Naive thymus-derived CD8-positive, alpha-beta T cell (primary cell): ENCODE measurements around the gene KDM2A. TPM values are rescaled to one million over a fixed set of nuclear protein-coding genes. Genes with fewer than 3 reads are reported as not detected.

Experiments
- ATAC-seq, 2 donors: fragments of 150-1000 bp; cut with Tn5 transposase in 1 of 2; sonication (Bioruptor Pico), chemical (Tn5 transposase) in 1 of 2; 1 replicate in 1 of 2; 2 replicates in 1 of 2; pipeline ENCODE4 v1.10.0; 2021; ENCODE audit warnings: mild to moderate bottlenecking in 2 of 2, moderate library complexity in 2 of 2
- POLR2A ChIA-PET: fragments of 350-600 bp; sonication (Branson Sonifier 250); formaldehyde crosslinking; loops from one replicate; lab custom pipeline; 2021; ENCODE audit warnings: antibody characterized with exemption; lab: Charles Lee
- DNase-seq, 10 donors: peaks; one replicate each; pipeline versions ENCODE4 v3.0.0 to v3.0.0-alpha.2; 2020 to 2022
- H3K27ac Mint-ChIP-seq, 10 donors: one replicate each; pipeline ENCODE4 v1.8.0; 2020 to 2022; ENCODE audit warnings: mild to moderate bottlenecking in 10 of 10, mixed read lengths in 10 of 10, moderate library complexity in 4 of 10, inconsistent platforms in 1 of 10
- H3K27me3 Mint-ChIP-seq, 5 donors: one replicate each; pipeline ENCODE4 v1.8.0; 2021 to 2022; ENCODE audit warnings: mixed read lengths in 5 of 5
- H3K36me3 Mint-ChIP-seq, 3 donors: one replicate each; pipeline ENCODE4 v1.8.0; 2020 to 2022; ENCODE audit warnings: mixed read lengths in 3 of 3, mild to moderate bottlenecking in 2 of 3, inconsistent platforms in 1 of 3
- H3K4me1 Mint-ChIP-seq, 4 donors: one replicate each; pipeline ENCODE4 v1.8.0; 2021 to 2022; ENCODE audit warnings: mixed read lengths in 4 of 4
- H3K4me3 Mint-ChIP-seq, 10 donors: one replicate each; pipeline ENCODE4 v1.8.0; 2020 to 2022; ENCODE audit warnings: mild to moderate bottlenecking in 10 of 10, mixed read lengths in 10 of 10, moderate library complexity in 6 of 10, inconsistent platforms in 1 of 10
- H3K9me3 Mint-ChIP-seq, 9 donors: one replicate each; pipeline ENCODE4 v1.8.0; 2020 to 2022; ENCODE audit warnings: mixed read lengths in 9 of 9, mild to moderate bottlenecking in 3 of 9, inconsistent platforms in 1 of 9, moderate library complexity in 1 of 9
- polyA plus RNA-seq, 3 donors: library from polyadenylated mRNA; unstranded; fragments of 300-500 nt; fragmentation: Illumina TruSeq; gene quantifications; one replicate each; pipeline ENCODE4 v1.2.3, GENCODE V29; 2021
- total RNA-seq, 8 experiments: library from RNA in 2 of 8; stranded (reverse) in 2 of 8; gene quantifications; one replicate each; pipeline ENCODE4 v1.2.3 and lab custom pipeline; 2021 to 2026

KDM2A gene
- total and polyA plus RNA-seq, 5 experiments from 2014 or later, result 8.0 to 280 (median 12.9) TPM

- POLR2A ChIA-PET, result interaction anchor here (0.5 to 49.2 kb wide), 5 partner anchors 7 to 90 kb away, joined by 3 to 2293 read pairs (median 7); partner anchors contain the start of genes ANKRD13D, GRK2 and SSH3
- Mint-ChIP-seq H3K27me3 (no peaks in the 10 kb centered on the region), H3K4me3 (peak overlapping the region in 8 of 10 donors; percentile 4 to 91 (median 72)), H3K9me3 (peaks cover 0 to 12% (median 9%) of the 10 kb centered on the region in 9 donors), H3K36me3 (peaks cover 9 to 57% (median 28%) of the 10 kb centered on the region in 3 donors), H3K4me1 (peaks cover 26 to 65% (median 52%) of the 10 kb centered on the region in 4 donors), H3K27ac (peak overlapping the region in 9 of 10 donors; percentile 59 to 87 (median 71))
- DNase-seq, result peak in 2 of 10 donors; percentile 2 to 35
- ATAC-seq, result no peak
Measured at GRCh38 chr11:67291481-67292381, 172.7 kb downstream of the KDM2A start.

GRCh38 chr11:67292671-67293070 lies 173.6 kb downstream of the KDM2A start:
- Mint-ChIP-seq H3K27ac (peak overlapping the region in 9 of 10 donors; percentile 1 to 88 (median 66)), H3K36me3 (peaks cover 13 to 65% (median 31%) of the 10 kb centered on the region in 3 donors), H3K4me3 (peak overlapping the region; percentile 2 to 80 (median 24)), H3K9me3 (peaks cover 0 to 16% (median 12%) of the 10 kb centered on the region in 9 donors), H3K27me3 (no peaks in the 10 kb centered on the region), H3K4me1 (peaks cover 22 to 59% (median 44%) of the 10 kb centered on the region in 4 donors)
- POLR2A ChIA-PET, result interaction anchor here (1.2 to 49.2 kb wide), 3 partner anchors 7 to 59 kb away, joined by 3 to 2293 read pairs (median 2293); partner anchors contain the start of genes ANKRD13D, GRK2 and SSH3
- no peak for DNase-seq
- ATAC-seq, result no peak

GRCh38 chr11:67293090-67293489 lies 174.0 kb downstream of the KDM2A start:
- Mint-ChIP-seq H3K4me3 (peak overlapping the region in 8 of 10 donors; percentile 7 to 80 (median 35)), H3K4me1 (peaks cover 18 to 55% (median 40%) of the 10 kb centered on the region in 4 donors), H3K27me3 (no peaks in the 10 kb centered on the region), H3K36me3 (peaks cover 13 to 69% (median 32%) of the 10 kb centered on the region in 3 donors), H3K27ac (peak overlapping the region in 9 of 10 donors; percentile 1 to 88 (median 66)), H3K9me3 (peaks cover 0 to 16% (median 12%) of the 10 kb centered on the region in 9 donors)
- no peak for ATAC-seq
- DNase-seq, result peak in 2 of 10 donors; percentile 33 to 37
- POLR2A ChIA-PET, result interaction anchor here (1.2 to 49.2 kb wide), 3 partner anchors 6 to 58 kb away, joined by 3 to 2293 read pairs (median 2293); partner anchors contain the start of genes ANKRD13D, GRK2 and SSH3

- POLR2A ChIA-PET, result interaction anchor here (35.0 to 49.2 kb wide), 2 partner anchors 3 to 18 kb away, joined by 2293 read pairs; partner anchors contain the start of genes ANKRD13D, GRK2 and SSH3
- peak overlapping the region in 4 of 10 donors; percentile 19 to 82 (median 60) for H3K27ac Mint-ChIP-seq
- peaks cover 13 to 80% (median 40%) of the 10 kb centered on the region in 3 donors for H3K36me3 Mint-ChIP-seq
- H3K4me3 Mint-ChIP-seq, result no peak overlapping the region
- ATAC-seq (no peak), DNase-seq (no peak)
- H3K4me1 Mint-ChIP-seq, result peaks cover 20 to 54% (median 33%) of the 10 kb centered on the region in 4 donors
- peaks cover 0 to 16% (median 12%) of the 10 kb centered on the region in 9 donors for H3K9me3 Mint-ChIP-seq
- no peaks in the 10 kb centered on the region for H3K27me3 Mint-ChIP-seq
Measured at GRCh38 chr11:67295846-67296245, 176.8 kb downstream of the KDM2A start.

GRCh38 chr11:67298786-67299185 lies 179.7 kb downstream of the KDM2A start:
- peaks cover 13 to 64% (median 32%) of the 10 kb centered on the region in 3 donors for H3K36me3 Mint-ChIP-seq
- POLR2A ChIA-PET, result interaction anchor here (0.7 to 49.2 kb wide), 4 partner anchors 9 to 49 kb away, joined by 3 to 2293 read pairs (median 46); partner anchors contain the start of genes ANKRD13D and GRK2
- no peak for ATAC-seq

GRCh38 chr11:67299471-67300191 lies 180.6 kb downstream of the KDM2A start:
- Mint-ChIP-seq H3K27me3 (no peaks in the 10 kb centered on the region), H3K4me1 (peaks cover 11 to 38% (median 23%) of the 10 kb centered on the region in 4 donors), H3K9me3 (peaks cover 0 to 16% (median 12%) of the 10 kb centered on the region in 9 donors), H3K36me3 (peaks cover 13 to 57% (median 30%) of the 10 kb centered on the region in 3 donors), H3K27ac (no peak overlapping the region), H3K4me3 (peak overlapping the region in 1 of 10 donors; percentile 10)
- POLR2A ChIA-PET, result interaction anchor here (1.0 to 49.2 kb wide), 3 partner anchors 8 to 21 kb away, joined by 3 to 2293 read pairs (median 85); partner anchors contain the start of genes ANKRD13D and GRK2
- DNase-seq, result peak in 1 of 10 donors; percentile 5
- no peak for ATAC-seq

More at GRCh38 chr11:67298786-67299185, 179.7 kb downstream of the KDM2A start:
- Mint-ChIP-seq H3K4me3 (no peak overlapping the region), H3K27ac (peak overlapping the region in 6 of 10 donors; percentile 11 to 68 (median 42)), H3K9me3 (peaks cover 0 to 16% (median 12%) of the 10 kb centered on the region in 9 donors), H3K27me3 (no peaks in the 10 kb centered on the region), H3K4me1 (peaks cover 10 to 37% (median 21%) of the 10 kb centered on the region in 4 donors)
- DNase-seq, result no peak

- peaks cover 15 to 39% (median 27%) of the 10 kb centered on the region in 4 donors for H3K4me1 Mint-ChIP-seq
- POLR2A ChIA-PET, result interaction anchor here (8.5 to 49.2 kb wide), 2 partner anchors 14 to 22 kb away, joined by 85 to 2293 read pairs; partner anchors contain the start of genes ANKRD13D and GRK2
- H3K27me3 Mint-ChIP-seq, result no peaks in the 10 kb centered on the region
- DNase-seq (no peak), ATAC-seq (no peak)
- peaks cover 0 to 16% (median 10%) of the 10 kb centered on the region in 9 donors for H3K9me3 Mint-ChIP-seq
- peak overlapping the region in 2 of 10 donors; percentile 9 to 10 for H3K4me3 Mint-ChIP-seq
- peak overlapping the region in 1 of 10 donors; percentile 50 for H3K27ac Mint-ChIP-seq
- H3K36me3 Mint-ChIP-seq, result peaks cover 13 to 52% (median 25%) of the 10 kb centered on the region in 3 donors
Measured at GRCh38 chr11:67300256-67300755, 181.2 kb downstream of the KDM2A start.

- Mint-ChIP-seq H3K4me3 (no peak overlapping the region), H3K9me3 (peaks cover 0 to 14% (median 7%) of the 10 kb centered on the region in 9 donors), H3K27me3 (no peaks in the 10 kb centered on the region), H3K36me3 (peaks cover 13 to 46% (median 21%) of the 10 kb centered on the region in 3 donors), H3K27ac (peak overlapping the region in 1 of 10 donors; percentile 71), H3K4me1 (peaks cover 15 to 41% (median 27%) of the 10 kb centered on the region in 4 donors)
- DNase-seq (no peak), ATAC-seq (no peak)
- POLR2A ChIA-PET, result interaction anchor here (8.5 to 49.2 kb wide), 2 partner anchors 13 to 22 kb away, joined by 85 to 2293 read pairs; partner anchors contain the start of genes ANKRD13D and GRK2
Measured at GRCh38 chr11:67300756-67301312, 181.8 kb downstream of the KDM2A start.

- H3K4me3 Mint-ChIP-seq, result no peak overlapping the region
- no peaks in the 10 kb centered on the region for H3K27me3 Mint-ChIP-seq
- ATAC-seq (no peak), DNase-seq (no peak)
- peak overlapping the region in 1 of 10 donors; percentile 71 for H3K27ac Mint-ChIP-seq
- H3K4me1 Mint-ChIP-seq, result peaks cover 13 to 38% (median 25%) of the 10 kb centered on the region in 4 donors
- POLR2A ChIA-PET, result interaction anchor here (8.5 to 49.2 kb wide), 2 partner anchors 12 to 23 kb away, joined by 85 to 2293 read pairs; partner anchors contain the start of genes ANKRD13D and GRK2
- peaks cover 8 to 40% (median 15%) of the 10 kb centered on the region in 3 donors for H3K36me3 Mint-ChIP-seq
- peaks cover 0 to 8% (median 1%) of the 10 kb centered on the region in 9 donors for H3K9me3 Mint-ChIP-seq
Measured at GRCh38 chr11:67301313-67301921, 182.4 kb downstream of the KDM2A start.

- peaks cover 0 to 2% (median 0%) of the 10 kb centered on the region in 9 donors for H3K9me3 Mint-ChIP-seq
- no peak for ATAC-seq
Measured at GRCh38 chr11:67301951-67302516, 183.0 kb downstream of the KDM2A start.

More at GRCh38 chr11:67301951-67302516, 183.0 kb downstream of the KDM2A start:
- no peaks in the 10 kb centered on the region for H3K27me3 Mint-ChIP-seq
- DNase-seq, result no peak
- POLR2A ChIA-PET, result interaction anchor here (0.6 to 49.2 kb wide), 7 partner anchors 12 to 135 kb away, joined by 3 to 2293 read pairs (median 5); partner anchors contain the start of genes ANKRD13D, GRK2, POLD4 and PTPRCAP
- H3K27ac Mint-ChIP-seq, result peak overlapping the region in 8 of 10 donors; percentile 40 to 83 (median 73)
- H3K36me3 Mint-ChIP-seq, result peaks cover 1 to 34% (median 9%) of the 10 kb centered on the region in 3 donors
- peaks cover 10 to 34% (median 22%) of the 10 kb centered on the region in 4 donors for H3K4me1 Mint-ChIP-seq
- H3K4me3 Mint-ChIP-seq, result peak overlapping the region; percentile 44 to 80 (median 61)
